ENCODE results near the gene STIMATE. TPM values are rescaled to one million over a fixed set of nuclear protein-coding genes. Genes with fewer than 3 reads are reported as not detected.

STIMATE gene
- polyA plus RNA-seq (14.6 and 24.9 TPM in 2 replicates), polyA minus RNA-seq (24.9 and 30.4 TPM in 2 replicates)

DNA sequence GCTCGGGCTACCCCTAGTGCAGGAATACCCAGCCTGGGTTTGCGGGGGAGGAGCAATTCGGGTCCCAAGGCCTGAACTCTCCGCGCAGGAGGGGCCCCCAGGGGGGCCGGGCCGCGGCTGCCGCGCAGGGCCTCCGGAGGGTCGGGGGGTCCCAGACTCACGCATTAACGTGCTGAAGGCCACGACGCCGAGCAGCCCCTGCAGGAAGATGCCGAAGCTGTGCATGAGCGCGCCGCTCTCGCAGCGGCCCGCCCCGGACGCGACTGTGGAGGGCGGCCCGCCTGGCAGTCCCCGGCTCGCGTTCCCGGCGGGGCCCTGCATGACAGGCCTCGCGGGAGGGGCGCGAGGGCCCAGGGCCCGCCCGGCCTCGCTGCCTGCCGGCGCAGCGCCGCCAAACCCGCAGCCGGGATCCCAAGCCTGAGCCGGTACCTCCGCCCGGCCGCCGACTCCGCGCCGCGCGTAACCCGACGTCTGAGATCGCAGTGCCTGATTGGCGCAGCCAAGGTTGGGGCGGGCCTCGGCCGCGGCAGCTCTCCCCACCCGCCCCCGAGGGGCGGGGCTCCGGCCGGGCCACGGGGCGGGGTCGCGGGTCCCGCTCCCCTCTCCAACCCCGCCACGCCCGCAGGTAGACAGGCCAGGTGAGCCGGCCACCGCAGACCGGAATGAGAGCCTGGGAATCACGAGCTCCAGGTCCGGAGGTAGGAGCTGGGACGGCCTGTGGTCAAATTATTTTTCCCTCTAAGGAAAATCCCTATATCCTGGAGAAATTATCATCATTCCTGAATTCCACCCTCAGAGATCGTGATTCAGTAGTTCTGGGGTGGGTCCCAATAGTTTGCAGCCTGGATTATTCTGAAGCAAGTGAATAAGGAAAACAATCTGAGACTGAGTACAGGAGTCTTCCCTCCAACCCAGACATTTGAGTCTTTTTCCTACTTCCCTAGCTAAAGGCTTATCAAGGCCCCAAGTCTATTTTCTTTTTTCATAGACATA lies at the start of gene STIMATE:
Gene STIMATE, minus strand, starts transcription at position 419 of the 993 bp plus-strand sequence. Its CDS starts 98 bp downstream, at position 321.
- Histone ChIP-seq H3K9me3 (ENCODE audit: low read length) (no peaks in the 10 kb centered on the region), H4K20me1 (ENCODE audit: insufficient read depth) (no peaks in the 10 kb centered on the region), H3K4me2 (ENCODE audit: low read length) (peak within 1 kb of the TSS; percentile 89), H2AFZ (ENCODE audit: low read depth, low read length) (peak within 1 kb of the TSS; percentile 49), H3K36me3 (ENCODE audit: insufficient read depth, low read length) (no peaks in the 10 kb centered on the region), H3K27me3 (ENCODE audit: insufficient read depth, low read depth, low read length) (no peaks in the 10 kb centered on the region), H3K9ac (ENCODE audit: low read length) (peak within 1 kb of the TSS; percentile 71), H3K79me2 (replicated peaks; ENCODE audit: insufficient read depth, low read length) (no peaks in the 10 kb centered on the region), H3F3A (ENCODE audit: insufficient read depth, low read length, poor library complexity, severe bottlenecking) (no peaks in the 10 kb centered on the region), H3K9me2 (ENCODE audit: insufficient read depth, low read length) (no peaks in the 10 kb centered on the region), H3K4me3 (ENCODE audit: low read length) (peak within 1 kb of the TSS; percentile 85), H3K27ac (ENCODE audit: low read length) (peak within 1 kb of the TSS; percentile 15)
- peak; percentile 66 for TF ChIP-seq POLR2AphosphoS5 (IDR thresholded peaks at IDR 0.05)
- peak; percentile 38 for TF ChIP-seq RAD21 (conservative IDR thresholded peaks at IDR 0.05)
- TF ChIP-seq, protein P1, sequence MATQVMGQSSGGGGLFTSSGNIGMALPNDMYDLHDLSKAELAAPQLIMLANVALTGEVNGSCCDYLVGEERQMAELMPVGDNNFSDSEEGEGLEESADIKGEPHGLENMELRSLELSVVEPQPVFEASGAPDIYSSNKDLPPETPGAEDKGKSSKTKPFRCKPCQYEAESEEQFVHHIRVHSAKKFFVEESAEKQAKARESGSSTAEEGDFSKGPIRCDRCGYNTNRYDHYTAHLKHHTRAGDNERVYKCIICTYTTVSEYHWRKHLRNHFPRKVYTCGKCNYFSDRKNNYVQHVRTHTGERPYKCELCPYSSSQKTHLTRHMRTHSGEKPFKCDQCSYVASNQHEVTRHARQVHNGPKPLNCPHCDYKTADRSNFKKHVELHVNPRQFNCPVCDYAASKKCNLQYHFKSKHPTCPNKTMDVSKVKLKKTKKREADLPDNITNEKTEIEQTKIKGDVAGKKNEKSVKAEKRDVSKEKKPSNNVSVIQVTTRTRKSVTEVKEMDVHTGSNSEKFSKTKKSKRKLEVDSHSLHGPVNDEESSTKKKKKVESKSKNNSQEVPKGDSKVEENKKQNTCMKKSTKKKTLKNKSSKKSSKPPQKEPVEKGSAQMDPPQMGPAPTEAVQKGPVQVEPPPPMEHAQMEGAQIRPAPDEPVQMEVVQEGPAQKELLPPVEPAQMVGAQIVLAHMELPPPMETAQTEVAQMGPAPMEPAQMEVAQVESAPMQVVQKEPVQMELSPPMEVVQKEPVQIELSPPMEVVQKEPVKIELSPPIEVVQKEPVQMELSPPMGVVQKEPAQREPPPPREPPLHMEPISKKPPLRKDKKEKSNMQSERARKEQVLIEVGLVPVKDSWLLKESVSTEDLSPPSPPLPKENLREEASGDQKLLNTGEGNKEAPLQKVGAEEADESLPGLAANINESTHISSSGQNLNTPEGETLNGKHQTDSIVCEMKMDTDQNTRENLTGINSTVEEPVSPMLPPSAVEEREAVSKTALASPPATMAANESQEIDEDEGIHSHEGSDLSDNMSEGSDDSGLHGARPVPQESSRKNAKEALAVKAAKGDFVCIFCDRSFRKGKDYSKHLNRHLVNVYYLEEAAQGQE (IDR thresholded peaks at IDR 0.05; ENCODE audit: borderline replicate concordance): peak; percentile 55
- peak; percentile 44 for TF ChIP-seq SMC3 (conservative IDR thresholded peaks at IDR 0.05; ENCODE audit: poor library complexity)
- TF ChIP-seq MXI1 (conservative IDR thresholded peaks at IDR 0.05; ENCODE audit: poor library complexity, severe bottlenecking): peak; percentile 87
- TF ChIP-seq, protein P2, sequence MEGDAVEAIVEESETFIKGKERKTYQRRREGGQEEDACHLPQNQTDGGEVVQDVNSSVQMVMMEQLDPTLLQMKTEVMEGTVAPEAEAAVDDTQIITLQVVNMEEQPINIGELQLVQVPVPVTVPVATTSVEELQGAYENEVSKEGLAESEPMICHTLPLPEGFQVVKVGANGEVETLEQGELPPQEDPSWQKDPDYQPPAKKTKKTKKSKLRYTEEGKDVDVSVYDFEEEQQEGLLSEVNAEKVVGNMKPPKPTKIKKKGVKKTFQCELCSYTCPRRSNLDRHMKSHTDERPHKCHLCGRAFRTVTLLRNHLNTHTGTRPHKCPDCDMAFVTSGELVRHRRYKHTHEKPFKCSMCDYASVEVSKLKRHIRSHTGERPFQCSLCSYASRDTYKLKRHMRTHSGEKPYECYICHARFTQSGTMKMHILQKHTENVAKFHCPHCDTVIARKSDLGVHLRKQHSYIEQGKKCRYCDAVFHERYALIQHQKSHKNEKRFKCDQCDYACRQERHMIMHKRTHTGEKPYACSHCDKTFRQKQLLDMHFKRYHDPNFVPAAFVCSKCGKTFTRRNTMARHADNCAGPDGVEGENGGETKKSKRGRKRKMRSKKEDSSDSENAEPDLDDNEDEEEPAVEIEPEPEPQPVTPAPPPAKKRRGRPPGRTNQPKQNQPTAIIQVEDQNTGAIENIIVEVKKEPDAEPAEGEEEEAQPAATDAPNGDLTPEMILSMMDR (IDR thresholded peaks at IDR 0.05; ENCODE audit: poor library complexity, severe bottlenecking): peak; percentile 51
- peak; percentile 38 for TF ChIP-seq EP300 (conservative IDR thresholded peaks at IDR 0.05; ENCODE audit: poor library complexity, severe bottlenecking)
- no peak for TF ChIP-seq EZH2 (IDR thresholded peaks at IDR 0.05; ENCODE audit: borderline replicate concordance, insufficient read depth, low read length, poor library complexity, severe bottlenecking)
- peak; percentile 58 for TF ChIP-seq TAF1 (IDR thresholded peaks at IDR 0.05; ENCODE audit: low read depth)

DNA sequence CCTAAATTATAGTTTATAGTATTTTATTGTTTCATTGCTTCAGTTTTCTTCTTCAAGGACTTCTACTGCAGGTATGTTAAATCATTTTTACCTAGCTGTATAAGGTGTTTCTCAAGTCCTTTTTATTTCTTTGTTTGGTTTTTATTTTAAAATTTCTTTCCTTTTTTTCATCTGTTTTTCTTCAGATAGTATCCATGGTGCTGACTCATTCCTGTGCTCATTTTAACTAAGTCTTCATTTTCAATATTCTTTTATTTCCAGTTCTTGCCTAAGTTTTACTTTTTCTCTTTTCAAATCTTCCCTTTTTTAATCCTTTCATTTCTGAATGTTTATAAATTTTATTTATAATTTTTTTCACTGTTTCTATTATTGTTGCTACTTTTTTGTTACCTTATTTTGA lies 42.3 kb upstream of the STIMATE start:
- H3K4me3 ChIP-seq (ENCODE audit: low read length): no peak overlapping the region

More for the DNA sequence above, 42.3 kb upstream of the STIMATE start:
- Histone ChIP-seq H3K27ac (ENCODE audit: low read length) (no peak overlapping the region), H3K4me2 (ENCODE audit: low read length) (no peak overlapping the region), H3K9me3 (ENCODE audit: low read length) (no peaks in the 10 kb centered on the region), H3K9me2 (ENCODE audit: insufficient read depth, low read length) (no peaks in the 10 kb centered on the region), H4K20me1 (ENCODE audit: insufficient read depth) (no peaks in the 10 kb centered on the region), H3K79me2 (replicated peaks; ENCODE audit: insufficient read depth, low read length) (no peaks in the 10 kb centered on the region), H3K9ac (ENCODE audit: low read length) (no peak overlapping the region), H3K36me3 (ENCODE audit: insufficient read depth, low read length) (no peaks in the 10 kb centered on the region), H2AFZ (ENCODE audit: low read depth, low read length) (no peak overlapping the region), H3K27me3 (ENCODE audit: insufficient read depth, low read depth, low read length) (no peaks in the 10 kb centered on the region), H3F3A (ENCODE audit: insufficient read depth, low read length, poor library complexity, severe bottlenecking) (no peaks in the 10 kb centered on the region)
- TF ChIP-seq EP300 (conservative IDR thresholded peaks at IDR 0.05; ENCODE audit: poor library complexity, severe bottlenecking): no peak
- TF ChIP-seq SMC3 (conservative IDR thresholded peaks at IDR 0.05; ENCODE audit: poor library complexity): no peak
- TF ChIP-seq TAF1 (IDR thresholded peaks at IDR 0.05; ENCODE audit: low read depth): no peak
- TF ChIP-seq, protein P2 (IDR thresholded peaks at IDR 0.05; ENCODE audit: poor library complexity, severe bottlenecking): no peak
- TF ChIP-seq, protein P1 (IDR thresholded peaks at IDR 0.05; ENCODE audit: borderline replicate concordance): no peak
- no peak for TF ChIP-seq EZH2 (IDR thresholded peaks at IDR 0.05; ENCODE audit: borderline replicate concordance, insufficient read depth, low read length, poor library complexity, severe bottlenecking)

Measured in neural cell (in vitro differentiated cells).